GM20000 (cell line): ENCODE measurements around the gene SFSWAP.

Source experiments
- DNase-seq: peaks from one replicate; pipeline ENCODE4 v3.0.0; 2012; ENCODE audit warnings: low spot score
- CTCF ChIP-seq: IDR thresholded peaks from 2 replicates; pipeline ENCODE4 v1.5.1; 2012; ENCODE audit warnings: mild to moderate bottlenecking, control low read depth; ENCODE audit errors: extremely low read depth, missing control alignments

Gene SFSWAP

GRCh38 chr12:131830914-131831571 lies 120.2 kb downstream of the SFSWAP start:
- DNase-seq, result no peak
- TF ChIP-seq CTCF, result no peak

GRCh38 chr12:131831635-131832041 lies 120.7 kb downstream of the SFSWAP start:
- DNase-seq, result no peak

GRCh38 chr12:131832321-131833231 lies 121.7 kb downstream of the SFSWAP start:
- TF ChIP-seq CTCF, result no peak

More at GRCh38 chr12:131831635-131832041, 120.7 kb downstream of the SFSWAP start:
- TF ChIP-seq CTCF, result no peak

GRCh38 chr12:131833288-131833895 lies 122.5 kb downstream of the SFSWAP start:
- DNase-seq, result no peak
- TF ChIP-seq CTCF, result no peak

More at GRCh38 chr12:131832321-131833231, 121.7 kb downstream of the SFSWAP start:
- DNase-seq, result no peak

- no peak for TF ChIP-seq CTCF
- no peak for DNase-seq
These were observed 123.2 kb downstream of the SFSWAP start for GRCh38 chr12:131833896-131834641.

GRCh38 chr12:131834798-131835615 lies 124.1 kb downstream of the SFSWAP start:
- DNase-seq, result no peak
- TF ChIP-seq CTCF, result no peak
